ENCODE measurements around the gene ZBTB21. TPM values are rescaled to one million over a fixed set of nuclear protein-coding genes. Genes with fewer than 3 reads are reported as not detected.

Gene ZBTB21
- total RNA-seq, 1 experiment from 2014 or later, result 18.1 TPM

DNA sequence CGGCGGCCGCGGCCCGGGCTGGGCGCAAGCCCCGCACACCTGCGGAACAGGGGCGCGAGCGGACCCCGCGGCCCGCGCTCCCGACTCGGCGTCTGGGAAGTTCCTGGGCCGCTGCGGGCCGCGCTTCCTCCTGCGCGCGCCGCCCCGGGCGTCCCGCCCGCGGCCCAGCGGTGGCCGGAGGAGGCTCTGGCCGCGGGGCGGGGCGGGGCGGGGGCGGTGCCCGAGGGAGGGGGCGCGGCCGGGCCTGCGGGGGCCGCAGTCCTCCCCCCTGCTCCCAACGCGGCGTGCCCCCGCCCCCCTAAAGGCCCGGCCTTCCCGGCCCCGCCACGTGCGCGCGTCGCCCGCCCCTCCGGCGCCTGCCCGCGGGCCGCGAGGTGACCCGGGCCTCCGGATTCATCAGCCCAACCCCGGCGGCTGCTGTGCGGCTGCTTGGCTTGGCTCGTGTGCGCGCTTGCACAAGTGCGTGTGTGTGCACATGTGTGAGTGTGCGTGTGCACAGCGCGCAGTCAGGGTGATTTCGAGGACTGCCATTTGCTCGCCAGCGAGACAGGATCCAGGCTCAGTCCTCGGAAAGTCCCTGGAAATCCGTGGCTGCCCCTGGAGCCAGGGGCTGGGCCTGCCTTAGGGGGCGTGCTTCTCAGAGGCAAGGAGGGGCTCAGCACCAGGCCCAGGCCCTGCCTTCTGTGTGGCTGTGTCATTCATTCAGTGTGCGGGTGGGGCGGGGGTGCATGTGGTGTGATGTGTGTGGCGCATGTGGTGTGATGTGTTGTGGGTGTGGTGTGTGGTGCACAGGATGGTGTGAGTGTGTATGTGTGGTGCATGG is 56.1 kb downstream of the ZBTB21 start, which contains the start of gene C2CD2:
Gene C2CD2, minus strand, starts transcription at position 188 of the 823 bp plus-strand sequence. CDS start 370 bp downstream, outside the sequence.
- no CpG with 5 or more reads among the region's 85 CpGs for WGBS (ENCODE audit: extremely low coverage, insufficient read length, low lambda C conversion rate)
- Histone ChIP-seq H3K23me2 (ENCODE audit: insufficient read length, low read depth, low read length, poor library complexity, severe bottlenecking) (peaks cover 16% of the 10 kb centered on the region), H4K20me1 (ENCODE audit: control insufficient read depth, insufficient read depth, insufficient read length) (no peaks in the 10 kb centered on the region), H4K8ac (replicated peaks; ENCODE audit: insufficient read length, low read depth, low read length) (no peak within 1 kb of the TSS), H2BK20ac (ENCODE audit: low read depth, low read length, poor library complexity, severe bottlenecking) (no peak within 1 kb of the TSS), H4K5ac (ENCODE audit: insufficient read length, low read depth, low read length) (peak within 1 kb of the TSS; percentile 22), H3K18ac (ENCODE audit: insufficient read length, low read depth, low read length) (peak within 1 kb of the TSS; percentile 6), H3K14ac (ENCODE audit: insufficient read depth, low read length) (peak within 1 kb of the TSS; percentile 24), H3K56ac (ENCODE audit: insufficient read length, low read depth, low read length) (peak within 1 kb of the TSS; percentile 5), H3K4me1 (ENCODE audit: insufficient read depth, low read length) (peaks cover 5% of the 10 kb centered on the region; the same call in 1 of the 2 replicates), H2BK15ac (ENCODE audit: low read depth, low read length) (no peak within 1 kb of the TSS), H2BK12ac (ENCODE audit: insufficient read length, low read depth, low read length) (no peak within 1 kb of the TSS), H3K9ac (ENCODE audit: extremely low read depth, insufficient read length, low read length) (no peak within 1 kb of the TSS), H3K4me2 (ENCODE audit: insufficient read depth, insufficient read length, low read length) (peak within 1 kb of the TSS; percentile 64), H3K4ac (ENCODE audit: low read depth, low read length) (no peak within 1 kb of the TSS), H3K79me1 (ENCODE audit: insufficient read depth, low read depth, low read length, poor library complexity, severe bottlenecking) (no peaks in the 10 kb centered on the region), H3K9me3 (ENCODE audit: control insufficient read depth, low read depth, low read length) (no peaks in the 10 kb centered on the region), H2BK120ac (ENCODE audit: low read depth, low read length, poor library complexity, severe bottlenecking) (no peak within 1 kb of the TSS), H3K79me2 (ENCODE audit: insufficient read depth, low read length) (no peaks in the 10 kb centered on the region), H3K27ac (ENCODE audit: insufficient read length, low read depth, low read length) (no peak within 1 kb of the TSS), H2BK5ac (ENCODE audit: insufficient read length, low read length) (no peak within 1 kb of the TSS), H2AK5ac (ENCODE audit: insufficient read length, low read length) (no peak within 1 kb of the TSS), H3K23ac (ENCODE audit: insufficient read length, low read depth, low read length) (no peak within 1 kb of the TSS), H4K91ac (ENCODE audit: insufficient read length, low read depth, low read length) (no peak within 1 kb of the TSS), H2AFZ (ENCODE audit: low read length) (no peak within 1 kb of the TSS), H3T11ph (ENCODE audit: low read length) (no peak within 1 kb of the TSS), H3K27me3 (ENCODE audit: insufficient read depth, low read length) (peaks cover 7% of the 10 kb centered on the region; the same call in 1 of the 2 replicates)
- H3K36me3 Mint-ChIP-seq (ENCODE audit: insufficient read depth in 1 of 3, low read depth in 3 of 3), result peaks cover 0 to 5% (median 3%) of the 10 kb centered on the region in 3 experiments; a peak in 4 of 7 replicates
- H3K4me1 Mint-ChIP-seq, result peaks cover 33 to 37% of the 10 kb centered on the region in 2 experiments
- TF ChIP-seq, protein P1, sequence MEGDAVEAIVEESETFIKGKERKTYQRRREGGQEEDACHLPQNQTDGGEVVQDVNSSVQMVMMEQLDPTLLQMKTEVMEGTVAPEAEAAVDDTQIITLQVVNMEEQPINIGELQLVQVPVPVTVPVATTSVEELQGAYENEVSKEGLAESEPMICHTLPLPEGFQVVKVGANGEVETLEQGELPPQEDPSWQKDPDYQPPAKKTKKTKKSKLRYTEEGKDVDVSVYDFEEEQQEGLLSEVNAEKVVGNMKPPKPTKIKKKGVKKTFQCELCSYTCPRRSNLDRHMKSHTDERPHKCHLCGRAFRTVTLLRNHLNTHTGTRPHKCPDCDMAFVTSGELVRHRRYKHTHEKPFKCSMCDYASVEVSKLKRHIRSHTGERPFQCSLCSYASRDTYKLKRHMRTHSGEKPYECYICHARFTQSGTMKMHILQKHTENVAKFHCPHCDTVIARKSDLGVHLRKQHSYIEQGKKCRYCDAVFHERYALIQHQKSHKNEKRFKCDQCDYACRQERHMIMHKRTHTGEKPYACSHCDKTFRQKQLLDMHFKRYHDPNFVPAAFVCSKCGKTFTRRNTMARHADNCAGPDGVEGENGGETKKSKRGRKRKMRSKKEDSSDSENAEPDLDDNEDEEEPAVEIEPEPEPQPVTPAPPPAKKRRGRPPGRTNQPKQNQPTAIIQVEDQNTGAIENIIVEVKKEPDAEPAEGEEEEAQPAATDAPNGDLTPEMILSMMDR (conservative IDR thresholded peaks at IDR 0.05), result no peak; the same call in 2 of the 3 replicates
- DNase-seq, result peak; percentile 80
- peak within 1 kb of the TSS in 1 of 3 experiments; percentile 61; a peak in 3 of 7 replicates for H3K27ac Mint-ChIP-seq
- H3K27me3 Mint-ChIP-seq (ENCODE audit: low read depth), result peaks cover 28% of the 10 kb centered on the region
- no peaks in the 10 kb centered on the region; a peak in 2 of 5 replicates for H3K9me3 Mint-ChIP-seq
- peak within 1 kb of the TSS; percentile 68 to 78 for H3K4me3 Mint-ChIP-seq
